H1 (cell line): ENCODE results near the gene FBN1. TPM values are rescaled to one million over a fixed set of nuclear protein-coding genes. Genes with fewer than 3 reads are reported as not detected.

Source experiments
- CTCF ChIA-PET: fragments of 300-600 bp; sonication (Branson Sonifier 250); formaldehyde crosslinking; loops from one replicate; lab custom pipeline; 2021; ENCODE audit not compliant: partially characterized antibody; lab: Charles Lee
- POLR2A ChIA-PET: fragments of 300-600 bp; sonication (Branson Sonifier 250); formaldehyde crosslinking; loops from one replicate; lab custom pipeline; 2021; ENCODE audit warnings: inconsistent platforms; ENCODE audit not compliant: partially characterized antibody; lab: Charles Lee
- DNase-seq, 2 experiments: peaks; one replicate each; pipeline versions ENCODE4 v3.0.0 to v3.0.0-alpha.2; 2010 to 2022; ENCODE audit warnings: low spot score in 2 of 2, low read depth in 1 of 2, mixed read lengths in 1 of 2
- FAIRE-seq: peaks from 2 replicates; lab custom pipeline; 2011; peaks lifted over from hg19 to GRCh38; lab: Jason Lieb, UNC
- H2AFZ ChIP-seq: 2 replicates; pipeline ENCODE4 v1.8.1; 2012; ENCODE audit warnings: low read length, inconsistent platforms
- H2AK5ac ChIP-seq: 2 replicates; pipeline ENCODE4 v1.6.1; 2013; ENCODE audit warnings: low read depth, low read length
- H2BK120ac ChIP-seq: replicated peaks from 2 replicates; pipeline ENCODE3; 2013; ENCODE audit warnings: low read depth, low read length, inconsistent platforms
- H2BK12ac ChIP-seq: 2 replicates; pipeline ENCODE4 v1.6.1; 2013; ENCODE audit warnings: low read depth, low read length
- H2BK15ac ChIP-seq: 2 replicates; pipeline ENCODE4 v1.6.1; 2013; ENCODE audit warnings: low read length
- H2BK20ac ChIP-seq: 2 replicates; pipeline ENCODE4 v1.6.1; 2013; ENCODE audit warnings: low read length
- H2BK5ac ChIP-seq: 2 replicates; pipeline ENCODE4 v1.6.1; 2013; ENCODE audit warnings: low read depth, low read length
- H3K14ac ChIP-seq: 2 replicates; pipeline ENCODE4 v1.6.1; 2013; ENCODE audit warnings: inconsistent platforms; ENCODE audit not compliant: insufficient read length
- H3K18ac ChIP-seq: 2 replicates; pipeline ENCODE4 v1.6.1; 2013; ENCODE audit warnings: low read length; ENCODE audit errors: extremely low read depth
- H3K23ac ChIP-seq: 2 replicates; pipeline ENCODE4 v1.6.1; 2013; ENCODE audit warnings: inconsistent platforms; ENCODE audit not compliant: insufficient read length
- H3K23me2 ChIP-seq: 2 replicates; pipeline ENCODE4 v1.6.1; 2013; ENCODE audit warnings: low read depth, low read length
- H3K27ac ChIP-seq: 2 replicates; pipeline ENCODE4 v1.6.1; 2011; ENCODE audit warnings: low read depth, low read length, inconsistent platforms
- H3K27me3 ChIP-seq, 4 experiments: replicated peaks in 1 of 4; 1 replicate in 1 of 4; 2 replicates in 3 of 4; pipeline versions ENCODE4 v1.6.1 to v1.8.1; 2011 to 2013; ENCODE audit warnings: low read length in 3 of 4, mild to moderate bottlenecking in 3 of 4, inconsistent platforms in 2 of 4, mixed read lengths in 2 of 4, moderate library complexity in 1 of 4; ENCODE audit not compliant: control insufficient read depth in 3 of 4, insufficient read depth in 3 of 4; ENCODE audit errors: extremely low read depth in 1 of 4
- H3K36me3 ChIP-seq, 4 experiments: 2 replicates each; pipeline versions ENCODE4 v1.6.1 to v1.8.1; 2011 to 2013; ENCODE audit warnings: mild to moderate bottlenecking in 4 of 4, low read length in 3 of 4, moderate library complexity in 2 of 4, control low read depth in 1 of 4, inconsistent platforms in 1 of 4; ENCODE audit not compliant: insufficient read depth in 4 of 4, control insufficient read depth in 2 of 4
- H3K4ac ChIP-seq: replicated peaks from 2 replicates; pipeline ENCODE3; 2013; ENCODE audit warnings: low read length, low read depth, mixed read lengths, inconsistent platforms; ENCODE audit not compliant: insufficient read length
- H3K4me1 ChIP-seq, 4 experiments: replicated peaks in 1 of 4; 1 replicate in 1 of 4; 2 replicates in 3 of 4; pipeline versions ENCODE4 v1.6.1 to v1.8.1; 2011 to 2013; ENCODE audit warnings: low read length in 3 of 4, inconsistent platforms in 2 of 4, mixed read lengths in 1 of 4; ENCODE audit not compliant: insufficient read depth in 4 of 4, control insufficient read depth in 3 of 4
- H3K4me2 ChIP-seq, 2 experiments: 2 replicates each; pipeline versions ENCODE4 v1.6.1 to v1.8.1; 2011 to 2013; ENCODE audit warnings: low read depth in 2 of 2, low read length in 2 of 2, control low read depth in 1 of 2, inconsistent platforms in 1 of 2, mild to moderate bottlenecking in 1 of 2; ENCODE audit not compliant: insufficient read depth in 1 of 2
- H3K4me3 ChIP-seq, 4 experiments: fragments of 200-600, 300-600 bp in 1 of 4; sonication (generic), shearing (Covaris generic), sonication (Bioruptor Twin) in 1 of 4; 2 replicates each; pipeline versions ENCODE4 v1.5.1 to v1.8.1; 2011 to 2016; ENCODE audit warnings: low read length in 4 of 4, low read depth in 3 of 4, control low read depth in 2 of 4, inconsistent platforms in 2 of 4, mild to moderate bottlenecking in 2 of 4, mixed read lengths in 1 of 4, moderate library complexity in 1 of 4; ENCODE audit not compliant: insufficient read depth in 2 of 4; ENCODE audit errors: extremely low read depth in 1 of 4
- H3K56ac ChIP-seq: replicated peaks from 2 replicates; pipeline ENCODE3; 2013; ENCODE audit warnings: low read depth, mild to moderate bottlenecking, mixed read lengths, low read length, inconsistent platforms; ENCODE audit not compliant: insufficient read length
- H3K79me1 ChIP-seq: 2 replicates; pipeline ENCODE4 v1.6.1; 2013; ENCODE audit warnings: low read depth, low read length, control low read depth
- H3K79me2 ChIP-seq, 2 experiments: 2 replicates each; pipeline versions ENCODE4 v1.6.1 to v1.8.1; 2012 to 2013; ENCODE audit warnings: low read length in 2 of 2, mild to moderate bottlenecking in 2 of 2, inconsistent platforms in 1 of 2; ENCODE audit not compliant: insufficient read depth in 2 of 2, control insufficient read depth in 1 of 2
- H3K9ac ChIP-seq, 4 experiments: replicated peaks in 1 of 4; 1 replicate in 1 of 4; 2 replicates in 3 of 4; pipeline versions ENCODE4 v1.6.1 to v1.8.1; 2011 to 2013; ENCODE audit warnings: low read depth in 3 of 4, low read length in 3 of 4, control low read depth in 2 of 4, mild to moderate bottlenecking in 2 of 4, moderate library complexity in 2 of 4, inconsistent platforms in 1 of 4; ENCODE audit errors: extremely low read depth in 1 of 4
- H3K9me3 ChIP-seq, 2 experiments: 2 replicates each; pipeline versions ENCODE4 v1.6.1 to v1.8.1; 2012 to 2013; ENCODE audit warnings: mild to moderate bottlenecking in 2 of 2, moderate library complexity in 2 of 2, control low read depth in 1 of 2, inconsistent platforms in 1 of 2, low read depth in 1 of 2, low read length in 1 of 2, mixed read lengths in 1 of 2; ENCODE audit not compliant: insufficient read depth in 2 of 2
- H4K20me1 ChIP-seq, 2 experiments: replicated peaks in 1 of 2; 2 replicates each; pipeline versions ENCODE3 to v1.8.1; 2011 to 2013; ENCODE audit warnings: inconsistent platforms in 2 of 2, low read length in 2 of 2, mild to moderate bottlenecking in 1 of 2; ENCODE audit not compliant: insufficient read depth in 2 of 2, control insufficient read depth in 1 of 2
- H4K5ac ChIP-seq: 2 replicates; pipeline ENCODE4 v1.6.1; 2013; ENCODE audit warnings: low read length, low read depth, mixed read lengths, inconsistent platforms; ENCODE audit not compliant: insufficient read length
- H4K8ac ChIP-seq: 2 replicates; pipeline ENCODE4 v1.8.0; 2013; ENCODE audit warnings: mild to moderate bottlenecking, moderate library complexity, low read length, inconsistent platforms; ENCODE audit not compliant: insufficient read depth; ENCODE audit errors: extremely low read depth
- H4K91ac ChIP-seq: replicated peaks from 2 replicates; pipeline ENCODE3; 2013; ENCODE audit warnings: low read length, mixed read lengths, inconsistent platforms; ENCODE audit not compliant: insufficient read length
- BCL11A ChIP-seq, 2 experiments: IDR thresholded peaks; one replicate each; pipeline ENCODE4 v1.6.1; 2011; ENCODE audit warnings: low read depth in 2 of 2, low read length in 2 of 2, mild to moderate bottlenecking in 2 of 2
- KDM5A ChIP-seq: fragments of 200-600 bp; IDR thresholded peaks from 2 replicates; pipeline ENCODE4 v1.7.1; 2012; ENCODE audit warnings: mild to moderate bottlenecking, low read length, inconsistent platforms, mixed read lengths
- RNF2 ChIP-seq: fragments of 200-900, 300-1000 bp; sonication (generic); IDR thresholded peaks from 2 replicates; pipeline ENCODE4 v1.7.1; 2016; ENCODE audit warnings: borderline replicate concordance, low read depth, mild to moderate bottlenecking, antibody characterized with exemption, low read length; ENCODE audit not compliant: poor library complexity, severe bottlenecking; ENCODE audit errors: missing control alignments
- WGBS, 2 experiments: shearing (Covaris generic) in 1 of 2; methylation state at CpG; one replicate each; pipeline versions ENCODE4 v1.1.6 to v1.1.7; 2013 to 2015; ENCODE audit warnings: low lambda C conversion rate in 2 of 2, mixed read lengths in 2 of 2, inconsistent platforms in 1 of 2, low coverage in 1 of 2, missing lambda C conversion rate in 1 of 2; ENCODE audit not compliant: insufficient replicate concordance in 2 of 2, insufficient coverage in 1 of 2, insufficient read length in 1 of 2; ENCODE audit errors: extremely low coverage in 1 of 2, missing lambda C conversion rate in 1 of 2; 5-methylcytosine and 5-hydroxymethylcytosine counted together
- polyA plus RNA-seq, 7 experiments: library from polyadenylated mRNA; depleted of rRNA in 3 of 7; stranded (reverse) in 5 of 7; unstranded in 2 of 7; fragments of >200 nt in 5 of 7; fragments of 200-250 nt in 2 of 7; gene quantifications; 1 replicate in 5 of 7; 2 replicates in 1 of 7; 4 replicates in 1 of 7; pipeline versions ENCODE4 v1.2.1 to v1.2.3, GENCODE V29; 2011 to 2013; ENCODE audit warnings: missing spikeins in 2 of 7, mixed read lengths in 2 of 7
- total RNA-seq: library from RNA; stranded (reverse); fragmentation: NEBNext Ultra II Directional; extraction: Animal tissue kit (Norgen Biotek cat#: 25700); gene quantifications from 2 replicates; pipeline ENCODE4 v1.2.1, GENCODE V29; 2021

Gene FBN1
- total and polyA plus RNA-seq, 2 of the 8 experiments (the other 6 are each of a cell fraction or from before 2014, with no cell fraction given), result 3.0 to 4.0 TPM

DNA sequence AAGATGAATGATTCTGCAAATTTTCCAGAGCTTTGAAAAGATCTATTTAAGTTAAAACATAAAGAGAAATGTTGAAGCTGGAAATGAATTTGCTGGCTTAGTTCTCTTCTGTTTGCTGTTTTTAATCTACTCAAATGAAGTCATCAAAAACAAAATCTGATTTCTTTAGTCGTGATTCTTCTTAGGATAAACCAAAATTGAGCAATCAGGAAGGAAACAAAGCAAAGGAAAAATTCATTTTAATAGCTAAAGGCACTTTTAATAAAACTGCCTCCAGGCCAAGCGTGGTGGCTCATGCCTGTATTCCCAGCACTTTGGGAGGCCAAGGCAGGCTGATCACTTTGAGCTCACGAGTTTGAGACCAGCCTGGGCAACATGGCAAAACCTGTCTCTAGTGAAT lies 223.1 kb downstream of the FBN1 start:
- no peaks in the 10 kb centered on the region for H3K79me2 ChIP-seq
- H3K27ac ChIP-seq, result no peak overlapping the region
- no peak overlapping the region for H2AK5ac ChIP-seq
- DNase-seq, result no peak
- no peak overlapping the region for H4K5ac ChIP-seq
- H2AFZ ChIP-seq, result no peak overlapping the region
- H2BK12ac ChIP-seq, result no peak overlapping the region
- H4K8ac ChIP-seq, result no peak overlapping the region
- no peak overlapping the region for H3K4me3 ChIP-seq
- no peak overlapping the region for H3K14ac ChIP-seq
- no peaks in the 10 kb centered on the region for H3K36me3 ChIP-seq
- H4K91ac ChIP-seq, result no peak overlapping the region
- no peaks in the 10 kb centered on the region for H3K79me1 ChIP-seq
- no peak overlapping the region for H3K18ac ChIP-seq
- H2BK15ac ChIP-seq, result no peak overlapping the region
- WGBS, 2 experiments, result 50% methylated on average over 3 of the region's 3 CpGs; no CpG with 5 or more reads in 1 of the 2 experiments
- TF ChIP-seq RNF2, result no peak
- TF ChIP-seq KDM5A, result no peak
- no peak for TF ChIP-seq BCL11A (IDR thresholded peaks at IDR 0.05; ENCODE audit: low read depth in 2 of 2, low read length in 2 of 2)
- no peak overlapping the region for H3K23ac ChIP-seq
- H3K4me2 ChIP-seq, result no peak overlapping the region
- H2BK20ac ChIP-seq, result no peak overlapping the region
- POLR2A ChIA-PET, result interaction anchor here (1.1 to 1.3 kb wide), 2 partner anchors 13 to 19 kb away, joined by 3 read pairs; no protein-coding TSS in a partner anchor
- no peak overlapping the region for H2BK120ac ChIP-seq
- H3K9ac ChIP-seq, result no peak overlapping the region
- H3K4me1 ChIP-seq, result peaks cover 2 to 7% (median 3%) of the 10 kb centered on the region in 4 experiments; a peak in 4 of 7 replicates
- no peak overlapping the region for H2BK5ac ChIP-seq
- H3K56ac ChIP-seq, result no peak overlapping the region
- H3K9me3 ChIP-seq, result no peaks in the 10 kb centered on the region
- CTCF ChIA-PET, result interaction anchor here (1.6 to 6.4 kb wide), 3 partner anchors 15 to 69 kb away, joined by 4 to 44 read pairs (median 5); no protein-coding TSS in a partner anchor
- FAIRE-seq, result no peak
- H3K4ac ChIP-seq, result no peak overlapping the region
- H4K20me1 ChIP-seq, result no peaks in the 10 kb centered on the region
- no peaks in the 10 kb centered on the region; a peak in 1 of 7 replicates for H3K27me3 ChIP-seq
- H3K23me2 ChIP-seq, result no peaks in the 10 kb centered on the region
